ENCODE measurements around the gene IL17C. TPM values are rescaled to one million over a fixed set of nuclear protein-coding genes. Genes with fewer than 3 reads are reported as not detected.

The IL17C gene
- total RNA-seq, 1 experiment from 2014 or later, result 1.9 TPM

GRCh38 chr16:88686062-88686438 lies 47.7 kb downstream of the IL17C start:
- Mint-ChIP-seq H3K4me3 (peak overlapping the region; percentile 74), H3K9me3 (no peaks in the 10 kb centered on the region), H3K27me3 (ENCODE audit: low read depth) (peaks cover 28% of the 10 kb centered on the region), H3K27ac (no peak overlapping the region), H3K36me3 (no peaks in the 10 kb centered on the region), H3K4me1 (peaks cover 15% of the 10 kb centered on the region)
- ATAC-seq, result peak; percentile 35
- TF ChIP-seq NR3C1 (CRISPR knock-in tag; conservative IDR thresholded peaks at IDR 0.05; ENCODE audit: low read depth) (no peak), IRF1 (CRISPR knock-in tag; IDR thresholded peaks at IDR 0.05) (no peak), SP1 (CRISPR knock-in tag; conservative IDR thresholded peaks at IDR 0.05) (0 out of 2 replicates have a peak, but pooled peaks have one; percentile 4), ATF3 (CRISPR knock-in tag; conservative IDR thresholded peaks at IDR 0.05) (no peak)
- CTCF ChIA-PET, result interaction anchor here (1.1 to 5.8 kb wide), 9 partner anchors 13 to 171 kb away, joined by 3 to 111 read pairs (median 7); partner anchors contain the start of genes GALNS, IL17C, MVD and TRAPPC2L
- no peak for DNase-seq (ENCODE audit: low spot score)
- POLR2A ChIA-PET, result interaction anchor here (0.5 to 0.6 kb wide), 2 partner anchors 74 to 723 kb away, joined by 3 read pairs; no protein-coding TSS in a partner anchor

GRCh38 chr16:88686439-88687253 lies 48.3 kb downstream of the IL17C start, which contains the start of gene SNAI3:
Gene SNAI3 (minus strand): TSS chr16:88686507. CDS start chr16:88686406, 101 bp downstream.
- Mint-ChIP-seq H3K27ac (no peak within 1 kb of the TSS), H3K27me3 (ENCODE audit: low read depth) (peaks cover 28% of the 10 kb centered on the region), H3K36me3 (no peaks in the 10 kb centered on the region), H3K4me1 (peaks cover 15% of the 10 kb centered on the region), H3K9me3 (no peaks in the 10 kb centered on the region), H3K4me3 (peak within 1 kb of the TSS; percentile 74)
- ChIA-PET CTCF (interaction anchor here (0.8 to 5.8 kb wide), 10 partner anchors 11 to 84 kb away, joined by 3 to 111 read pairs (median 8); partner anchors contain the start of genes IL17C and MVD), POLR2A (interaction anchor here (0.5 to 0.6 kb wide), 2 partner anchors 75 to 722 kb away, joined by 3 read pairs; no protein-coding TSS in a partner anchor)
- DNase-seq (ENCODE audit: low spot score) (peak; percentile 95), ATAC-seq (peak; percentile 92)
- TF ChIP-seq, protein P1, sequence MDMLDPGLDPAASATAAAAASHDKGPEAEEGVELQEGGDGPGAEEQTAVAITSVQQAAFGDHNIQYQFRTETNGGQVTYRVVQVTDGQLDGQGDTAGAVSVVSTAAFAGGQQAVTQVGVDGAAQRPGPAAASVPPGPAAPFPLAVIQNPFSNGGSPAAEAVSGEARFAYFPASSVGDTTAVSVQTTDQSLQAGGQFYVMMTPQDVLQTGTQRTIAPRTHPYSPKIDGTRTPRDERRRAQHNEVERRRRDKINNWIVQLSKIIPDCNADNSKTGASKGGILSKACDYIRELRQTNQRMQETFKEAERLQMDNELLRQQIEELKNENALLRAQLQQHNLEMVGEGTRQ (CRISPR knock-in tag; IDR thresholded peaks at IDR 0.05), result no peak
- TF ChIP-seq, protein P2, sequence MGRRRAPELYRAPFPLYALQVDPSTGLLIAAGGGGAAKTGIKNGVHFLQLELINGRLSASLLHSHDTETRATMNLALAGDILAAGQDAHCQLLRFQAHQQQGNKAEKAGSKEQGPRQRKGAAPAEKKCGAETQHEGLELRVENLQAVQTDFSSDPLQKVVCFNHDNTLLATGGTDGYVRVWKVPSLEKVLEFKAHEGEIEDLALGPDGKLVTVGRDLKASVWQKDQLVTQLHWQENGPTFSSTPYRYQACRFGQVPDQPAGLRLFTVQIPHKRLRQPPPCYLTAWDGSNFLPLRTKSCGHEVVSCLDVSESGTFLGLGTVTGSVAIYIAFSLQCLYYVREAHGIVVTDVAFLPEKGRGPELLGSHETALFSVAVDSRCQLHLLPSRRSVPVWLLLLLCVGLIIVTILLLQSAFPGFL (CRISPR knock-in tag; IDR thresholded peaks at IDR 0.05; ENCODE audit: borderline replicate concordance), result peak; percentile 60; the same call in 1 of the 2 replicates
- TF ChIP-seq JUN (CRISPR knock-in tag; IDR thresholded peaks at IDR 0.05) (no peak), CREM (CRISPR knock-in tag; IDR thresholded peaks at IDR 0.05) (0 out of 2 replicates have a peak, but pooled peaks have one; percentile 47), IRF2 (CRISPR knock-in tag; IDR thresholded peaks at IDR 0.05; ENCODE audit: borderline replicate concordance, low read depth) (no peak), E2F5 (CRISPR knock-in tag; IDR thresholded peaks at IDR 0.05) (peak; percentile 61; the same call in 1 of the 2 replicates), HMGA2 (CRISPR knock-in tag; IDR thresholded peaks at IDR 0.05) (no peak), ZNF317 (CRISPR knock-in tag; IDR thresholded peaks at IDR 0.05; ENCODE audit: borderline replicate concordance, low read depth) (no peak), CDX4 (CRISPR knock-in tag; IDR thresholded peaks at IDR 0.05; ENCODE audit: borderline replicate concordance) (no peak), CREB1 (CRISPR knock-in tag; IDR thresholded peaks at IDR 0.05) (peak; percentile 62; the same call in 1 of the 2 replicates), NFYB (CRISPR knock-in tag; conservative IDR thresholded peaks at IDR 0.05; ENCODE audit: low read depth) (peak; percentile 63), MAX (CRISPR knock-in tag; IDR thresholded peaks at IDR 0.05) (peak; percentile 86), SP1 (CRISPR knock-in tag; conservative IDR thresholded peaks at IDR 0.05) (peak; percentile 88)
- TF ChIP-seq, protein P3, sequence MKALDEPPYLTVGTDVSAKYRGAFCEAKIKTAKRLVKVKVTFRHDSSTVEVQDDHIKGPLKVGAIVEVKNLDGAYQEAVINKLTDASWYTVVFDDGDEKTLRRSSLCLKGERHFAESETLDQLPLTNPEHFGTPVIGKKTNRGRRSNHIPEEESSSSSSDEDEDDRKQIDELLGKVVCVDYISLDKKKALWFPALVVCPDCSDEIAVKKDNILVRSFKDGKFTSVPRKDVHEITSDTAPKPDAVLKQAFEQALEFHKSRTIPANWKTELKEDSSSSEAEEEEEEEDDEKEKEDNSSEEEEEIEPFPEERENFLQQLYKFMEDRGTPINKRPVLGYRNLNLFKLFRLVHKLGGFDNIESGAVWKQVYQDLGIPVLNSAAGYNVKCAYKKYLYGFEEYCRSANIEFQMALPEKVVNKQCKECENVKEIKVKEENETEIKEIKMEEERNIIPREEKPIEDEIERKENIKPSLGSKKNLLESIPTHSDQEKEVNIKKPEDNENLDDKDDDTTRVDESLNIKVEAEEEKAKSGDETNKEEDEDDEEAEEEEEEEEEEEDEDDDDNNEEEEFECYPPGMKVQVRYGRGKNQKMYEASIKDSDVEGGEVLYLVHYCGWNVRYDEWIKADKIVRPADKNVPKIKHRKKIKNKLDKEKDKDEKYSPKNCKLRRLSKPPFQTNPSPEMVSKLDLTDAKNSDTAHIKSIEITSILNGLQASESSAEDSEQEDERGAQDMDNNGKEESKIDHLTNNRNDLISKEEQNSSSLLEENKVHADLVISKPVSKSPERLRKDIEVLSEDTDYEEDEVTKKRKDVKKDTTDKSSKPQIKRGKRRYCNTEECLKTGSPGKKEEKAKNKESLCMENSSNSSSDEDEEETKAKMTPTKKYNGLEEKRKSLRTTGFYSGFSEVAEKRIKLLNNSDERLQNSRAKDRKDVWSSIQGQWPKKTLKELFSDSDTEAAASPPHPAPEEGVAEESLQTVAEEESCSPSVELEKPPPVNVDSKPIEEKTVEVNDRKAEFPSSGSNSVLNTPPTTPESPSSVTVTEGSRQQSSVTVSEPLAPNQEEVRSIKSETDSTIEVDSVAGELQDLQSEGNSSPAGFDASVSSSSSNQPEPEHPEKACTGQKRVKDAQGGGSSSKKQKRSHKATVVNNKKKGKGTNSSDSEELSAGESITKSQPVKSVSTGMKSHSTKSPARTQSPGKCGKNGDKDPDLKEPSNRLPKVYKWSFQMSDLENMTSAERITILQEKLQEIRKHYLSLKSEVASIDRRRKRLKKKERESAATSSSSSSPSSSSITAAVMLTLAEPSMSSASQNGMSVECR (CRISPR knock-in tag; IDR thresholded peaks at IDR 0.05; ENCODE audit: borderline replicate concordance), result 0 out of 2 replicates have a peak, but pooled peaks have one; percentile 29
- TF ChIP-seq, protein P4, sequence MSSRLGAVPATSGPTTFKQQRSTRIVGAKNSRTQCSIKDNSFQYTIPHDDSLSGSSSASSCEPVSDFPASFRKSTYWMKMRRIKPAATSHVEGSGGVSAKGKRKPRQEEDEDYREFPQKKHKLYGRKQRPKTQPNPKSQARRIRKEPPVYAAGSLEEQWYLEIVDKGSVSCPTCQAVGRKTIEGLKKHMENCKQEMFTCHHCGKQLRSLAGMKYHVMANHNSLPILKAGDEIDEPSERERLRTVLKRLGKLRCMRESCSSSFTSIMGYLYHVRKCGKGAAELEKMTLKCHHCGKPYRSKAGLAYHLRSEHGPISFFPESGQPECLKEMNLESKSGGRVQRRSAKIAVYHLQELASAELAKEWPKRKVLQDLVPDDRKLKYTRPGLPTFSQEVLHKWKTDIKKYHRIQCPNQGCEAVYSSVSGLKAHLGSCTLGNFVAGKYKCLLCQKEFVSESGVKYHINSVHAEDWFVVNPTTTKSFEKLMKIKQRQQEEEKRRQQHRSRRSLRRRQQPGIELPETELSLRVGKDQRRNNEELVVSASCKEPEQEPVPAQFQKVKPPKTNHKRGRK (CRISPR knock-in tag; IDR thresholded peaks at IDR 0.05; ENCODE audit: borderline replicate concordance), result no peak
